ENCODE results near the gene CDH15.

The CDH15 gene

DNA sequence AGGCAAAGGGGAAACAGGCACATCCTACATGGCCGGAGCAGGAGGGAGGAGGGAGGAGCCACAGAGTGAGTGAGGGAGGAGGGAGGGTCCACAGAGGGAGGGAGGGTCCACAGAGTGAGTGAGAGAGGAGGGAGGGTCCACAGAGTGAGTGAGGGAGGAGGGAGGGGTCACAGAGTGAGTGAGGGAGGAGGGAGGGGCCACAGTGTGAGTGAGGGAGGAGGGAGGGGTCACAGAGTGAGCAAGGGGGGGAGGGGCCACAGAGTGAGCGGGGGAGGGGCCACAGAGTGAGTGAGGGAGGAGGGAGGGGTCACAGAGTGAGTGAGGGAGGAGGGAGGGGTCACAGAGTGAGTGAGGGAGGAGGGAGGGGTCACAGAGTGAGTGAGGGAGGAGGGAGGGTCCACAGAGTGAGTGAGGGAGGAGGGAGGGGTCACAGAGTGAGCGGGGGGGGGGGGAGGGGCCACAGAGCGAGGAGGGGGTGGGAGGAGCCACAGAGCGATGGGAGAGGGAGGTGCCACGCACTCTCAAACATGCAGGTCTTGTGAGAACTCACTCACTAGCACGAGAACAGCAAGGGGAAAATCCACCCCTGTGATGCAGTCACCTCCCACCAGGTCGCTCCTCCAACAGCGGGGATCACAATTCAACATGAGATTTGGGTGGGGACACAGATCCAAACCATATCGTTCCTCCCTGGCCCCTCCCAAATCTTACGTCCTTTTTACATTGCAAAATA lies 24.3 kb upstream of the CDH15 start:
- H3K4me1 ChIP-seq (ENCODE audit: control insufficient read depth, insufficient read depth, low read length), result no peaks in the 10 kb centered on the region
- ChIA-PET CTCF (no interaction called here), POLR2A (no interaction called here)
- peaks cover 0 to 74% of the 10 kb centered on the region in 2 experiments; a peak in 2 of 3 replicates for H3K36me3 ChIP-seq (ENCODE audit: control insufficient read depth in 2 of 2, insufficient read depth in 1 of 2, low read length in 2 of 2)
- TF ChIP-seq, protein P1, sequence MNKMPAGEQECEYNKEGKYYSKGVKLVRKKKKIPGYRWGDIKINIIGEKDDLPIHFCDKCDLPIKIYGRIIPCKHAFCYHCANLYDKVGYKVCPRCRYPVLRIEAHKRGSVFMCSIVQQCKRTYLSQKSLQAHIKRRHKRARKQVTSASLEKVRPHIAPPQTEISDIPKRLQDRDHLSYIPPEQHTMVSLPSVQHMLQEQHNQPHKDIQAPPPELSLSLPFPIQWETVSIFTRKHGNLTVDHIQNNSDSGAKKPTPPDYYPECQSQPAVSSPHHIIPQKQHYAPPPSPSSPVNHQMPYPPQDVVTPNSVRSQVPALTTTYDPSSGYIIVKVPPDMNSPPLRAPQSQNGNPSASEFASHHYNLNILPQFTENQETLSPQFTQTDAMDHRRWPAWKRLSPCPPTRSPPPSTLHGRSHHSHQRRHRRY (tag by site-specific recombination; IDR thresholded peaks at IDR 0.05), result no peak
- no peak for TF ChIP-seq ZNF354C (tag by site-specific recombination; IDR thresholded peaks at IDR 0.05; ENCODE audit: borderline replicate concordance, low read depth)
- TF ChIP-seq ZNF548 (tag by site-specific recombination; IDR thresholded peaks at IDR 0.05), result no peak
- TF ChIP-seq ZNF670 (tag by site-specific recombination; IDR thresholded peaks at IDR 0.05; ENCODE audit: low read depth), result no peak
- no peak overlapping the region for H3K4me3 ChIP-seq (ENCODE audit: low read depth, low read length)
- no peaks in the 10 kb centered on the region for H3K9me3 ChIP-seq (ENCODE audit: control insufficient read depth, insufficient read depth, low read depth, low read length)
- no peak overlapping the region for H3K27ac ChIP-seq (ENCODE audit: extremely low read depth, low read depth, low read length)

DNA sequence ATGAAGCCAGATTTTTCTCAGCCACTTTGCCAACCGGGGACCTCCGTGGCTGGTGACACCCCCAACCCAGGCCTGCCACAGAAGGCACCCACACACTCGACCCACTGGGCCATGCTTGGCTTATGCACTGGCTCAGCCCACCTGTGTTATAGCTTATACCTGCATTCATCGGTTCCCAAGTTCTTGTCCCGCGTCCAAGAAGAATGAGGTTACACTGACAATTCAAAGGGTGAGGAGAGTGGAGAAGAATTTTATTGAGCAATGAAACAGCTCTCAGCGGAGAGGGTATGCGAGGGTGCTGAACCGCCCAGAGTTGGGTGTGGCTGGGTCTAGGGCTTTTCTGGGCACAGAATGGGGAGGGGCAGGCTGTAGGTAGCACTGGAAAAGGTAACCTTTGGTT lies 22.2 kb upstream of the CDH15 start:
- Histone ChIP-seq H3K4me3 (ENCODE audit: low read depth, low read length) (no peak overlapping the region), H3K4me1 (ENCODE audit: control insufficient read depth, insufficient read depth, low read length) (no peaks in the 10 kb centered on the region), H3K36me3 (ENCODE audit: control insufficient read depth in 2 of 2, insufficient read depth in 1 of 2, low read length in 2 of 2) (peaks cover 0 to 59% of the 10 kb centered on the region in 2 experiments; a peak in 2 of 3 replicates), H3K27ac (ENCODE audit: extremely low read depth, low read depth, low read length) (no peak overlapping the region), H3K9me3 (ENCODE audit: control insufficient read depth, insufficient read depth, low read depth, low read length) (no peaks in the 10 kb centered on the region)
- ChIA-PET CTCF (interaction anchor here (0.5 kb wide), 1 partner anchor 67 kb away, joined by 3 read pairs; no protein-coding TSS in a partner anchor), POLR2A (no interaction called here)
- TF ChIP-seq SETDB1 (IDR thresholded peaks at IDR 0.05; ENCODE audit: insufficient read length, low read length), result peak; percentile 72
- TF ChIP-seq ZNF335 (tag by site-specific recombination; conservative IDR thresholded peaks at IDR 0.05), result no peak

DNA sequence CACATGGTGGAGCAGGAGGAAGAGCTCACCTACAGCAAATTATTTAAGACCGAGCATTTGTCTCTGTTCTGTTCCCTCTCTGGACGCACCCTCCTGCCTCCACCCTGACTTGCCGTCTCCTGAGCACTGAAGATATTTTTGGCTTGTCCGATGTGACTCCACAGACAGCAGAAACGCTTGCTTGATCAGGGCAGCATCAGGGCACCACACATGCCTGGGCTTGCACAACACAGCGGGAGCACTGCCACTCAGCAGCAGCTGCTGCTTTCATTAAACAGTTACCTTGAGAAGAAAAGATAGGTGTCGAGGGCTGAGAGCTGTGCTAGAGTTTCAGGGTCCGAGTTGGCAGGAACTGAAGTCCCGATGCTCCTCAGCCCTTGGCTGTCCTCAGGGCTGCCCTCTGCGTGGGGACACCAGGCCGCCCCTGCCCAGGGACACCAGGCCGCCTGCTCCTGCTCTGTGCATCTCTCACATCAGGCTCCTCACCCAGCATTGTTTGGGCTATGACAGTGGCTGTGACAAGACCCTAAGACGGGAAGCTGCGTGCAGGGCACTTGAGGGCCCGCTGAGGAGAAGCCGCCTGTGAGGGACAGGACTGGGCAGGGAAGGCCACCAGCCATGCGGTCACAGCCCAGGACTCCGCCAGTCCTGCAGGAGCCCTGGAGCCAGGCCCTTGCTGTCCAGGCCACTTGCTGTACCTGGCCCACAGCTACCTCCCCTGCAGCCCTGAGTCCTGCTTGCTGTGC lies 21.3 kb upstream of the CDH15 start:
- no peaks in the 10 kb centered on the region for H3K9me3 ChIP-seq (ENCODE audit: control insufficient read depth, insufficient read depth, low read depth, low read length)
- TF ChIP-seq, protein P2, sequence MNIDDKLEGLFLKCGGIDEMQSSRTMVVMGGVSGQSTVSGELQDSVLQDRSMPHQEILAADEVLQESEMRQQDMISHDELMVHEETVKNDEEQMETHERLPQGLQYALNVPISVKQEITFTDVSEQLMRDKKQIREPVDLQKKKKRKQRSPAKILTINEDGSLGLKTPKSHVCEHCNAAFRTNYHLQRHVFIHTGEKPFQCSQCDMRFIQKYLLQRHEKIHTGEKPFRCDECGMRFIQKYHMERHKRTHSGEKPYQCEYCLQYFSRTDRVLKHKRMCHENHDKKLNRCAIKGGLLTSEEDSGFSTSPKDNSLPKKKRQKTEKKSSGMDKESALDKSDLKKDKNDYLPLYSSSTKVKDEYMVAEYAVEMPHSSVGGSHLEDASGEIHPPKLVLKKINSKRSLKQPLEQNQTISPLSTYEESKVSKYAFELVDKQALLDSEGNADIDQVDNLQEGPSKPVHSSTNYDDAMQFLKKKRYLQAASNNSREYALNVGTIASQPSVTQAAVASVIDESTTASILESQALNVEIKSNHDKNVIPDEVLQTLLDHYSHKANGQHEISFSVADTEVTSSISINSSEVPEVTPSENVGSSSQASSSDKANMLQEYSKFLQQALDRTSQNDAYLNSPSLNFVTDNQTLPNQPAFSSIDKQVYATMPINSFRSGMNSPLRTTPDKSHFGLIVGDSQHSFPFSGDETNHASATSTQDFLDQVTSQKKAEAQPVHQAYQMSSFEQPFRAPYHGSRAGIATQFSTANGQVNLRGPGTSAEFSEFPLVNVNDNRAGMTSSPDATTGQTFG (tag by site-specific recombination; IDR thresholded peaks at IDR 0.05; ENCODE audit: borderline replicate concordance), result no peak
- TF ChIP-seq ZIC2 (tag by site-specific recombination; IDR thresholded peaks at IDR 0.05), result 0 out of 2 replicates have a peak, but pooled peaks have one; percentile 13
- H3K4me1 ChIP-seq (ENCODE audit: control insufficient read depth, insufficient read depth, low read length), result no peaks in the 10 kb centered on the region
- no peak overlapping the region for H3K27ac ChIP-seq (ENCODE audit: extremely low read depth, low read depth, low read length)
- H3K36me3 ChIP-seq (ENCODE audit: control insufficient read depth in 2 of 2, insufficient read depth in 1 of 2, low read length in 2 of 2), result peaks cover 0 to 52% of the 10 kb centered on the region in 2 experiments; a peak in 2 of 3 replicates
- CTCF ChIA-PET, result interaction anchor here (1.3 kb wide), 1 partner anchor 17 kb away, joined by 5 read pairs; no protein-coding TSS in a partner anchor
- POLR2A ChIA-PET, result no interaction called here
- no peak overlapping the region for H3K4me3 ChIP-seq (ENCODE audit: low read depth, low read length)

DNA sequence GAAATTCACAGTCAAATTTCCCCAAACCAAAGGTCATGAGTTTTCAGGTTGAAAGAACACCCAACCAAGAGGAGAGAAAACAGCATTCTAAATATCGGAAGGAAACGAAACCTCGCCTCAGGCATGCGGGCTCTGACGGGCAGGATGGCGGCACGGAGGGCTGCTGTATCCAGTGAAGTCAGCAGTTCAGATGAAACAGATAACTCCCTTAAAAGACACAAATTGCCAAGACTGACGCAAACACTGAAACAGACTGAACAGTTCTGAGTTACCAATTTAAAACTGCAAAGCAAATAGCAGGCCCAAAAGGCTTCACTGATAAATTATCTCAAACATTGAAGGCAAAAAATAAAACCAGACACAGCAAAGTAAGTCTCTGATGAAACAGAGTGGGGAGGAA lies 20.6 kb upstream of the CDH15 start:
- no peaks in the 10 kb centered on the region for H3K9me3 ChIP-seq (ENCODE audit: control insufficient read depth, insufficient read depth, low read depth, low read length)
- peaks cover 0 to 45% of the 10 kb centered on the region in 2 experiments; a peak in 2 of 3 replicates for H3K36me3 ChIP-seq (ENCODE audit: control insufficient read depth in 2 of 2, insufficient read depth in 1 of 2, low read length in 2 of 2)
- CTCF ChIA-PET, result interaction anchor here (1.3 kb wide), 1 partner anchor 16 kb away, joined by 5 read pairs; no protein-coding TSS in a partner anchor
- H3K4me1 ChIP-seq (ENCODE audit: control insufficient read depth, insufficient read depth, low read length), result no peaks in the 10 kb centered on the region
- no peak overlapping the region for H3K4me3 ChIP-seq (ENCODE audit: low read depth, low read length)
- H3K27ac ChIP-seq (ENCODE audit: extremely low read depth, low read depth, low read length), result no peak overlapping the region
- POLR2A ChIA-PET, result no interaction called here
- TF ChIP-seq ZNF555 (tag by site-specific recombination; conservative IDR thresholded peaks at IDR 0.05), result no peak
- TF ChIP-seq ZNF37A (tag by site-specific recombination; IDR thresholded peaks at IDR 0.05), result no peak
- no peak for TF ChIP-seq ZNF560 (tag by site-specific recombination; IDR thresholded peaks at IDR 0.05; ENCODE audit: borderline replicate concordance)
- TF ChIP-seq ZEB2 (tag by site-specific recombination; IDR thresholded peaks at IDR 0.05), result no peak
- TF ChIP-seq ZNF558 (tag by site-specific recombination; IDR thresholded peaks at IDR 0.05), result no peak
- TF ChIP-seq, protein P3, sequence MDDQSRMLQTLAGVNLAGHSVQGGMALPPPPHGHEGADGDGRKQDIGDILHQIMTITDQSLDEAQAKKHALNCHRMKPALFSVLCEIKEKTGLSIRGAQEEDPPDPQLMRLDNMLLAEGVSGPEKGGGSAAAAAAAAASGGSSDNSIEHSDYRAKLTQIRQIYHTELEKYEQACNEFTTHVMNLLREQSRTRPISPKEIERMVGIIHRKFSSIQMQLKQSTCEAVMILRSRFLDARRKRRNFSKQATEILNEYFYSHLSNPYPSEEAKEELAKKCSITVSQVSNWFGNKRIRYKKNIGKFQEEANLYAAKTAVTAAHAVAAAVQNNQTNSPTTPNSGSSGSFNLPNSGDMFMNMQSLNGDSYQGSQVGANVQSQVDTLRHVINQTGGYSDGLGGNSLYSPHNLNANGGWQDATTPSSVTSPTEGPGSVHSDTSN (CRISPR knock-in tag; IDR thresholded peaks at IDR 0.05), result no peak
- TF ChIP-seq ZNF214 (tag by site-specific recombination; IDR thresholded peaks at IDR 0.05; ENCODE audit: borderline replicate concordance), result no peak
- TF ChIP-seq ZNF416 (tag by site-specific recombination; IDR thresholded peaks at IDR 0.05), result no peak
- TF ChIP-seq, protein P4, sequence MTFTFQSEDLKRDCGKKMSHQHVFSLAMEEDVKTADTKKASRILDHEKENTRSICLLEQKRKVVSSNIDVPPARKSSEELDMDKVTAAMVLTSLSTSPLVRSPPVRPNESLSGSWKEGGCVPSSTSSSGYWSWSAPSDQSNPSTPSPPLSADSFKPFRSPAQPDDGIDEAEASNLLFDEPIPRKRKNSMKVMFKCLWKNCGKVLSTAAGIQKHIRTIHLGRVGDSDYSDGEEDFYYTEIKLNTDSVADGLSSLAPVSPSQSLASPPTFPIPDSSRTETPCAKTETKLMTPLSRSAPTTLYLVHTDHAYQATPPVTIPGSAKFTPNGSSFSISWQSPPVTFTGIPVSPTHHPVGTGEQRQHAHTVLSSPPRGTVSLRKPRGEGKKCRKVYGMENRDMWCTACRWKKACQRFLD (tag by site-specific recombination; IDR thresholded peaks at IDR 0.05), result no peak
- TF ChIP-seq ZNF776 (tag by site-specific recombination; IDR thresholded peaks at IDR 0.05; ENCODE audit: borderline replicate concordance), result no peak
- TF ChIP-seq GLI4 (tag by site-specific recombination; IDR thresholded peaks at IDR 0.05), result no peak
- no peak for TF ChIP-seq ZNF433 (tag by site-specific recombination; IDR thresholded peaks at IDR 0.05; ENCODE audit: low read depth)
